RWPE2 (cell line): ENCODE measurements around the gene GLRA2.

ENCODE experiments used
- ATAC-seq: fragments of 200-7000 bp; cut with Tn5 transposase; 3 replicates; pipeline ENCODE4 v1.9.1; 2021; ENCODE audit warnings: low read depth
- DNase-seq: peaks from one replicate; pipeline ENCODE4 v3.0.0-alpha.2; 2020; ENCODE audit warnings: low spot score
- H3K27ac ChIP-seq: fragments of 450-650 bp; 2 replicates; pipeline ENCODE4 v1.5.1; 2017; ENCODE audit warnings: mild to moderate bottlenecking; ENCODE audit not compliant: poor library complexity, severe bottlenecking
- H3K27me3 ChIP-seq: fragments of 250-450 bp; sonication (Bioruptor Pico); 2 replicates; pipeline ENCODE4 v1.5.1; 2021; ENCODE audit warnings: mild to moderate bottlenecking, moderate library complexity; ENCODE audit not compliant: insufficient read depth, poor library complexity, severe bottlenecking
- H3K36me3 ChIP-seq: fragments of 250-450 bp; sonication (Bioruptor Pico); 2 replicates; pipeline ENCODE4 v1.5.1; 2020; ENCODE audit warnings: low read depth, mild to moderate bottlenecking, moderate library complexity
- H3K4me1 ChIP-seq: fragments of 250-450 bp; sonication (Bioruptor Pico); 2 replicates; pipeline ENCODE4 v1.5.1; 2021; ENCODE audit warnings: mild to moderate bottlenecking, moderate library complexity; ENCODE audit not compliant: insufficient read depth, poor library complexity, severe bottlenecking
- H3K4me3 ChIP-seq: fragments of 250-450 bp; sonication (Bioruptor Pico); 2 replicates; pipeline ENCODE4 v1.5.1; 2021; ENCODE audit warnings: mild to moderate bottlenecking, moderate library complexity; ENCODE audit not compliant: severe bottlenecking
- H3K9me3 ChIP-seq: fragments of 250-450 bp; sonication (Bioruptor Pico); 2 replicates; pipeline ENCODE4 v1.5.1; 2021; ENCODE audit warnings: mild to moderate bottlenecking, moderate library complexity; ENCODE audit not compliant: severe bottlenecking
- CTCF ChIP-seq: fragments of 450-650 bp; IDR thresholded peaks from one replicate; pipeline ENCODE4 v1.5.1; 2017; ENCODE audit warnings: mild to moderate bottlenecking, moderate library complexity; ENCODE audit not compliant: poor library complexity, severe bottlenecking

GLRA2 gene

GRCh38 chrX:14554131-14554715 lies 24.9 kb downstream of the GLRA2 start:
- TF ChIP-seq CTCF: no peak
- Histone ChIP-seq H3K4me1 (no peaks in the 10 kb centered on the region), H3K36me3 (no peaks in the 10 kb centered on the region), H3K27me3 (no peaks in the 10 kb centered on the region), H3K4me3 (no peak overlapping the region), H3K27ac (no peak overlapping the region), H3K9me3 (no peaks in the 10 kb centered on the region)
- no peak for DNase-seq
- no peak for ATAC-seq

GRCh38 chrX:14564058-14564457 lies 34.7 kb downstream of the GLRA2 start:
- Histone ChIP-seq H3K36me3 (no peaks in the 10 kb centered on the region), H3K27ac (no peak overlapping the region), H3K4me3 (no peak overlapping the region), H3K4me1 (no peaks in the 10 kb centered on the region), H3K27me3 (no peaks in the 10 kb centered on the region), H3K9me3 (no peaks in the 10 kb centered on the region)
- TF ChIP-seq CTCF: no peak
- DNase-seq (no peak), ATAC-seq (no peak)

GRCh38 chrX:14573161-14573560 lies 43.8 kb downstream of the GLRA2 start:
- no peaks in the 10 kb centered on the region for H3K4me1 ChIP-seq
- no peak for DNase-seq
- no peak for TF ChIP-seq CTCF
- H3K27ac ChIP-seq: no peak overlapping the region
- H3K27me3 ChIP-seq: no peaks in the 10 kb centered on the region
- H3K4me3 ChIP-seq: no peak overlapping the region
- H3K36me3 ChIP-seq: no peaks in the 10 kb centered on the region
- no peaks in the 10 kb centered on the region for H3K9me3 ChIP-seq
- no peak for ATAC-seq

GRCh38 chrX:14581081-14581480 lies 51.7 kb downstream of the GLRA2 start:
- no peak for DNase-seq
- H3K27ac ChIP-seq: no peak overlapping the region
- no peaks in the 10 kb centered on the region for H3K36me3 ChIP-seq
- no peak for TF ChIP-seq CTCF
- ATAC-seq: no peak
- no peaks in the 10 kb centered on the region for H3K27me3 ChIP-seq
- H3K9me3 ChIP-seq: no peaks in the 10 kb centered on the region
- no peak overlapping the region for H3K4me3 ChIP-seq
- H3K4me1 ChIP-seq: no peaks in the 10 kb centered on the region

- no peak overlapping the region for H3K4me3 ChIP-seq
- DNase-seq: no peak
- H3K27ac ChIP-seq: no peak overlapping the region
- no peaks in the 10 kb centered on the region for H3K9me3 ChIP-seq
- ATAC-seq: no peak
- H3K36me3 ChIP-seq: no peaks in the 10 kb centered on the region
- no peaks in the 10 kb centered on the region for H3K4me1 ChIP-seq
- no peak for TF ChIP-seq CTCF
- no peaks in the 10 kb centered on the region for H3K27me3 ChIP-seq
Observed at GRCh38 chrX:14584548-14584947, 55.2 kb downstream of the GLRA2 start.
